GM23338 (cell line): ENCODE data around the gene DECR2. TPM values are rescaled to one million over a fixed set of nuclear protein-coding genes. Genes with fewer than 3 reads are reported as not detected.

Source experiments
- ATAC-seq: fragments of 200-7000 bp; cut with Tn5 transposase; 3 replicates; pipeline ENCODE4 v1.9.1; 2020
- DNase-seq: peaks from one replicate; pipeline ENCODE4 v3.0.0-alpha.2; 2015; ENCODE audit warnings: low spot score
- H2AFZ ChIP-seq: fragments of 200-600 bp; sonication (generic); 2 replicates; pipeline ENCODE4 v1.8.0; 2016; ENCODE audit warnings: antibody characterized with exemption, mild to moderate bottlenecking, moderate library complexity
- H3F3A ChIP-seq: fragments of 200-600 bp; sonication (generic); replicated peaks from 2 replicates; pipeline ENCODE4 v1.8.0; 2017; ENCODE audit warnings: antibody characterized with exemption, mixed run types, low read depth
- H3K27ac ChIP-seq: fragments of 200-600 bp; sonication (generic); 2 replicates; pipeline ENCODE4 v1.6.1; 2016; ENCODE audit warnings: low read depth
- H3K27me3 ChIP-seq: fragments of 200-600 bp; sonication (generic); 2 replicates; pipeline ENCODE4 v1.8.0; 2016; ENCODE audit warnings: mild to moderate bottlenecking, mixed run types, moderate library complexity; ENCODE audit not compliant: insufficient read depth
- H3K36me3 ChIP-seq: fragments of 200-600 bp; sonication (generic); 2 replicates; pipeline ENCODE4 v1.8.0; 2016; ENCODE audit warnings: mild to moderate bottlenecking; ENCODE audit not compliant: insufficient read depth
- H3K4me1 ChIP-seq: fragments of 200-600 bp; sonication (generic); 2 replicates; pipeline ENCODE4 v1.8.0; 2016; ENCODE audit warnings: mild to moderate bottlenecking, moderate library complexity; ENCODE audit not compliant: insufficient read depth
- H3K4me2 ChIP-seq: fragments of 200-600 bp; sonication (generic); 2 replicates; pipeline ENCODE4 v1.7.1; 2017; ENCODE audit warnings: mixed run types
- H3K4me3 ChIP-seq: fragments of 200-600 bp; sonication (generic); 2 replicates; pipeline ENCODE4 v1.6.1; 2016; ENCODE audit warnings: mixed run types
- H3K79me2 ChIP-seq: fragments of 200-600 bp; sonication (generic); replicated peaks from 2 replicates; pipeline ENCODE4 v1.8.0; 2017; ENCODE audit warnings: mild to moderate bottlenecking; ENCODE audit not compliant: insufficient read depth
- H3K9me2 ChIP-seq: fragments of 200-600 bp; sonication (generic); 2 replicates; pipeline ENCODE4 v1.8.0; 2017; ENCODE audit not compliant: insufficient read depth
- H4K20me1 ChIP-seq: fragments of 200-600 bp; sonication (generic); replicated peaks from 2 replicates; pipeline ENCODE4 v1.8.0; 2017; ENCODE audit warnings: mild to moderate bottlenecking; ENCODE audit not compliant: insufficient read depth
- H3K27ac Mint-ChIP-seq: 2 replicates; pipeline ENCODE4 v1.8.0; 2020; ENCODE audit warnings: inconsistent platforms, mild to moderate bottlenecking, moderate library complexity, mixed read lengths
- H3K27me3 Mint-ChIP-seq: 3 replicates; pipeline ENCODE4 v1.8.0; 2022; ENCODE audit warnings: low read depth, mild to moderate bottlenecking, moderate library complexity, mixed read lengths, inconsistent platforms; ENCODE audit not compliant: insufficient read depth, poor library complexity
- H3K36me3 Mint-ChIP-seq: 3 replicates; pipeline ENCODE4 v1.8.0; 2021; ENCODE audit warnings: low read depth, mild to moderate bottlenecking, inconsistent platforms, moderate library complexity, mixed read lengths
- H3K4me1 Mint-ChIP-seq: 3 replicates; pipeline ENCODE4 v1.8.0; 2020; ENCODE audit warnings: mild to moderate bottlenecking, inconsistent platforms, mixed read lengths
- H3K4me3 Mint-ChIP-seq: 3 replicates; pipeline ENCODE4 v1.8.0; 2021; ENCODE audit warnings: moderate library complexity, mild to moderate bottlenecking, inconsistent platforms, mixed read lengths
- H3K9me3 Mint-ChIP-seq: 3 replicates; pipeline ENCODE4 v1.8.0; 2020; ENCODE audit warnings: moderate library complexity, mild to moderate bottlenecking, inconsistent platforms, mixed read lengths
- CREB1 ChIP-seq: fragments of 250-450 bp; sonication (Bioruptor Pico); IDR thresholded peaks from 2 replicates; pipeline ENCODE4 v1.5.0; 2020; ENCODE audit warnings: low read depth, mild to moderate bottlenecking, moderate library complexity
- ETS1 ChIP-seq: IDR thresholded peaks from 2 replicates; pipeline ENCODE4 v1.6.1; 2016; ENCODE audit warnings: antibody characterized with exemption
- EZH2 ChIP-seq: fragments of 200-600 bp; sonication (generic); IDR thresholded peaks from one replicate; pipeline ENCODE4 v1.8.0; 2017; ENCODE audit warnings: antibody characterized with exemption, mild to moderate bottlenecking, low read depth; ENCODE audit not compliant: unreplicated experiment
- EZH2phosphoT487 ChIP-seq: fragments of 200-600 bp; sonication (generic); IDR thresholded peaks from one replicate; pipeline ENCODE4 v1.8.1; 2018; ENCODE audit warnings: antibody characterized with exemption; ENCODE audit not compliant: unreplicated experiment
- JUNB ChIP-seq: IDR thresholded peaks from one replicate; pipeline ENCODE4 v1.6.1; 2016; ENCODE audit warnings: antibody characterized with exemption; ENCODE audit not compliant: unreplicated experiment
- POLR2AphosphoS5 ChIP-seq: IDR thresholded peaks from 2 replicates; pipeline ENCODE4 v1.6.1; 2016; ENCODE audit warnings: antibody characterized with exemption, low read depth
- STAT1 ChIP-seq: IDR thresholded peaks from one replicate; pipeline ENCODE4 v1.6.1; 2016; ENCODE audit warnings: antibody characterized with exemption; ENCODE audit not compliant: unreplicated experiment
- ZNF114 ChIP-seq: fragments of 250-450 bp; sonication (Bioruptor Pico); IDR thresholded peaks from 2 replicates; pipeline ENCODE4 v1.5.0; 2020; ENCODE audit warnings: mild to moderate bottlenecking, moderate library complexity
- ZNF331 ChIP-seq: fragments of 250-450 bp; sonication (Bioruptor Pico); IDR thresholded peaks from 2 replicates; pipeline ENCODE4 v1.5.0; 2020; ENCODE audit warnings: low read depth, mild to moderate bottlenecking, moderate library complexity
- polyA plus RNA-seq: library from polyadenylated mRNA; unstranded; fragments of >200 nt; fragmentation: Nextera tagmentation; extraction: Ambion mirVana; gene quantifications from 2 replicates; pipeline ENCODE4 v1.2.1, GENCODE V29; 2016
- total RNA-seq: library from RNA; depleted of rRNA; stranded (reverse); fragments of >200 nt; shearing (Covaris generic); gene quantifications from 2 replicates; pipeline ENCODE4 v1.2.3, GENCODE V29; 2014
- TF ChIP-seq, protein P1 (sequence below): IDR thresholded peaks from one replicate; pipeline ENCODE4 v1.6.1; 2018; ENCODE audit warnings: antibody characterized with exemption; ENCODE audit not compliant: unreplicated experiment
- TF ChIP-seq, protein P2 (sequence below), 2 experiments: fragments of 200-600 bp in 1 of 2; sonication (generic) in 1 of 2; conservative IDR thresholded peaks; 2 replicates each; pipeline versions ENCODE4 v1.5.1 to v1.6.1; 2016 to 2017; ENCODE audit warnings: antibody characterized with exemption in 2 of 2, low read depth in 2 of 2, mild to moderate bottlenecking in 2 of 2, moderate library complexity in 1 of 2

The DECR2 gene
- total and polyA plus RNA-seq, 2 experiments from 2014 or later, result 20.3 to 26.9 TPM

GRCh38 chr16:353404-354290, 48.0 kb upstream of the DECR2 start (continued):
- TF ChIP-seq, protein P1, sequence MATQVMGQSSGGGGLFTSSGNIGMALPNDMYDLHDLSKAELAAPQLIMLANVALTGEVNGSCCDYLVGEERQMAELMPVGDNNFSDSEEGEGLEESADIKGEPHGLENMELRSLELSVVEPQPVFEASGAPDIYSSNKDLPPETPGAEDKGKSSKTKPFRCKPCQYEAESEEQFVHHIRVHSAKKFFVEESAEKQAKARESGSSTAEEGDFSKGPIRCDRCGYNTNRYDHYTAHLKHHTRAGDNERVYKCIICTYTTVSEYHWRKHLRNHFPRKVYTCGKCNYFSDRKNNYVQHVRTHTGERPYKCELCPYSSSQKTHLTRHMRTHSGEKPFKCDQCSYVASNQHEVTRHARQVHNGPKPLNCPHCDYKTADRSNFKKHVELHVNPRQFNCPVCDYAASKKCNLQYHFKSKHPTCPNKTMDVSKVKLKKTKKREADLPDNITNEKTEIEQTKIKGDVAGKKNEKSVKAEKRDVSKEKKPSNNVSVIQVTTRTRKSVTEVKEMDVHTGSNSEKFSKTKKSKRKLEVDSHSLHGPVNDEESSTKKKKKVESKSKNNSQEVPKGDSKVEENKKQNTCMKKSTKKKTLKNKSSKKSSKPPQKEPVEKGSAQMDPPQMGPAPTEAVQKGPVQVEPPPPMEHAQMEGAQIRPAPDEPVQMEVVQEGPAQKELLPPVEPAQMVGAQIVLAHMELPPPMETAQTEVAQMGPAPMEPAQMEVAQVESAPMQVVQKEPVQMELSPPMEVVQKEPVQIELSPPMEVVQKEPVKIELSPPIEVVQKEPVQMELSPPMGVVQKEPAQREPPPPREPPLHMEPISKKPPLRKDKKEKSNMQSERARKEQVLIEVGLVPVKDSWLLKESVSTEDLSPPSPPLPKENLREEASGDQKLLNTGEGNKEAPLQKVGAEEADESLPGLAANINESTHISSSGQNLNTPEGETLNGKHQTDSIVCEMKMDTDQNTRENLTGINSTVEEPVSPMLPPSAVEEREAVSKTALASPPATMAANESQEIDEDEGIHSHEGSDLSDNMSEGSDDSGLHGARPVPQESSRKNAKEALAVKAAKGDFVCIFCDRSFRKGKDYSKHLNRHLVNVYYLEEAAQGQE, result no peak
- TF ChIP-seq JUNB (no peak), EZH2phosphoT487 (no peak), CREB1 (CRISPR knock-in tag) (no peak), ZNF331 (CRISPR knock-in tag) (no peak), STAT1 (no peak), POLR2AphosphoS5 (no peak), ETS1 (no peak), ZNF114 (CRISPR knock-in tag) (no peak)
- TF ChIP-seq, protein P2, sequence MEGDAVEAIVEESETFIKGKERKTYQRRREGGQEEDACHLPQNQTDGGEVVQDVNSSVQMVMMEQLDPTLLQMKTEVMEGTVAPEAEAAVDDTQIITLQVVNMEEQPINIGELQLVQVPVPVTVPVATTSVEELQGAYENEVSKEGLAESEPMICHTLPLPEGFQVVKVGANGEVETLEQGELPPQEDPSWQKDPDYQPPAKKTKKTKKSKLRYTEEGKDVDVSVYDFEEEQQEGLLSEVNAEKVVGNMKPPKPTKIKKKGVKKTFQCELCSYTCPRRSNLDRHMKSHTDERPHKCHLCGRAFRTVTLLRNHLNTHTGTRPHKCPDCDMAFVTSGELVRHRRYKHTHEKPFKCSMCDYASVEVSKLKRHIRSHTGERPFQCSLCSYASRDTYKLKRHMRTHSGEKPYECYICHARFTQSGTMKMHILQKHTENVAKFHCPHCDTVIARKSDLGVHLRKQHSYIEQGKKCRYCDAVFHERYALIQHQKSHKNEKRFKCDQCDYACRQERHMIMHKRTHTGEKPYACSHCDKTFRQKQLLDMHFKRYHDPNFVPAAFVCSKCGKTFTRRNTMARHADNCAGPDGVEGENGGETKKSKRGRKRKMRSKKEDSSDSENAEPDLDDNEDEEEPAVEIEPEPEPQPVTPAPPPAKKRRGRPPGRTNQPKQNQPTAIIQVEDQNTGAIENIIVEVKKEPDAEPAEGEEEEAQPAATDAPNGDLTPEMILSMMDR (conservative IDR thresholded peaks at IDR 0.05; ENCODE audit: low read depth in 2 of 2), result no peak

DNA sequence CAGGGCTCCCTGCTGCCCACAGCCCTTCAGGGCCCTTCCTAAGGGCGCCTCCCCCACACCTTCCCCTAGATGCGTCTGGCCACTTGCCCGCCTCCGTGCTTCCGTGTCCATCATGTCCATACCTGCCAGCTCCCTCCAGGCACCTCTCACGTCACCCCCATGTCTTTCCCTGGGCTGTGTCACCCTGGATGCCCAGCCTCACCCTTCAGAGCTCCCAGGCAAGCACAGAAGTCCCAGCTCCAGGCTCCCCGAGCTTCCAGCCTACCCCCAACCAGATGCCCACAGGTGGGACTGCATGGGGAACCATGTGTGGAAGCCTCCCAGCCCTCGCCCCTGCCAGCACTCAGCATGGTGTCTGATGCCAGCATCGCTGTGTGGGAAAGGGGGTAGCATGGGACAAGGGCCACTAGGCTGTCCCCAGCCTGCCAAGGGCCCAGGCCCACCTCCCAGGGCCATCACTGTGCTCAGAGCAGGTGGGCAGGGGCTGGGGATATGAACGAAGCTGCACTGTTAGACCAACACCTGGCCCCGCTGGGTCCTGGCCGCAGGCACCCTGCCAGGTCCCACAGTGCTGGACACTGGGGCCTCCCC, 47.3 kb upstream of the DECR2 start:
- no peaks in the 10 kb centered on the region; the same call in 1 of the 2 replicates for H3K4me1 ChIP-seq
- no peak overlapping the region for H3K4me2 ChIP-seq
- no peak for DNase-seq
- H3K9me2 ChIP-seq, result no peaks in the 10 kb centered on the region
- H3K27me3 ChIP-seq, result no peaks in the 10 kb centered on the region
- no peak for ATAC-seq
- peaks cover 3% of the 10 kb centered on the region; the same call in 1 of the 2 replicates for H3F3A ChIP-seq
- no peaks in the 10 kb centered on the region for H3K36me3 ChIP-seq
- H3K4me1 Mint-ChIP-seq, result peaks cover 11% of the 10 kb centered on the region
- H2AFZ ChIP-seq, result no peak overlapping the region
- peaks cover 19% of the 10 kb centered on the region for H4K20me1 ChIP-seq
- H3K4me3 Mint-ChIP-seq, result peak overlapping the region; percentile 12; the same call in 1 of the 3 replicates
- H3K27ac Mint-ChIP-seq, result no peak overlapping the region
- peaks cover 3% of the 10 kb centered on the region for H3K27me3 Mint-ChIP-seq
- H3K27ac ChIP-seq, result no peak overlapping the region
- no peak overlapping the region for H3K4me3 ChIP-seq
- no peaks in the 10 kb centered on the region for H3K9me3 Mint-ChIP-seq
- peaks cover 25% of the 10 kb centered on the region for H3K79me2 ChIP-seq
- H3K36me3 Mint-ChIP-seq, result peaks cover 9% of the 10 kb centered on the region
- TF ChIP-seq STAT1 (no peak), EZH2 (no peak), EZH2phosphoT487 (no peak), ZNF114 (CRISPR knock-in tag) (no peak), JUNB (no peak), CREB1 (CRISPR knock-in tag) (no peak)
- TF ChIP-seq, protein P2 (conservative IDR thresholded peaks at IDR 0.05; ENCODE audit: low read depth in 2 of 2), result no peak
